Caco-2 (cell line): Measurements from ENCODE around the gene PLEKHH2. TPM values are rescaled to one million over a fixed set of nuclear protein-coding genes. Genes with fewer than 3 reads are reported as not detected.
A peak's percentile ranks its signal among the peaks of the same experiment; 100 is the strongest.
"Not testable (repeated sequence)": the region's sequence is repeated elsewhere in the genome, so short reads cannot be mapped to it uniquely, and the experiment has no call there.

Source experiments
- BruUV-seq: library from RNA; stranded (reverse); fragments of 400-500 nt; replicated peaks from 2 replicates; lab custom pipeline; 2021; lab: Mats Ljungman, UMichigan
- CTCF ChIA-PET: fragments of 300-600 bp; sonication (Branson Sonifier 250); formaldehyde crosslinking; loops from one replicate; lab custom pipeline; 2022; ENCODE audit warnings: antibody characterized with exemption; lab: Charles Lee
- POLR2A ChIA-PET: fragments of 300-600 bp; sonication (Branson Sonifier 250); formaldehyde crosslinking; loops from one replicate; lab custom pipeline; 2022; ENCODE audit warnings: antibody characterized with exemption; lab: Charles Lee
- DNase-seq, 2 experiments: peaks; one replicate each; pipeline versions ENCODE4 v3.0.0 to v3.0.0-alpha.2; 2020 to 2022
- H3K27me3 ChIP-seq: replicated peaks from 2 replicates; pipeline ENCODE4 v1.6.0; 2011; ENCODE audit warnings: low read length; ENCODE audit not compliant: control insufficient read depth, insufficient read depth
- H3K36me3 ChIP-seq: 2 replicates; pipeline ENCODE4 v1.5.1; 2011; ENCODE audit warnings: low read length; ENCODE audit not compliant: control insufficient read depth, insufficient read depth
- H3K4me1 ChIP-seq: fragments of 250-450 bp; sonication (Bioruptor Pico); 2 replicates; pipeline ENCODE4 v1.5.1; 2020; ENCODE audit warnings: mild to moderate bottlenecking
- H3K4me3 ChIP-seq: 2 replicates; pipeline ENCODE4 v1.5.1; 2011; ENCODE audit warnings: low read depth, mild to moderate bottlenecking, control low read depth, low read length
- H3K9me3 ChIP-seq: fragments of 250-450 bp; sonication (Bioruptor Pico); 2 replicates; pipeline ENCODE4 v1.5.1; 2020; ENCODE audit warnings: mild to moderate bottlenecking, moderate library complexity
- H3K27ac Mint-ChIP-seq: one replicate; pipeline ENCODE4 v1.8.0; 2022; ENCODE audit warnings: mixed read lengths; ENCODE audit not compliant: unreplicated experiment
- H3K27me3 Mint-ChIP-seq: one replicate; pipeline ENCODE4 v1.8.0; 2022; ENCODE audit warnings: mixed read lengths; ENCODE audit not compliant: insufficient read depth, unreplicated experiment
- H3K36me3 Mint-ChIP-seq: one replicate; pipeline ENCODE4 v1.8.0; 2022; ENCODE audit warnings: mild to moderate bottlenecking, mixed read lengths; ENCODE audit not compliant: insufficient read depth, unreplicated experiment
- H3K4me1 Mint-ChIP-seq: one replicate; pipeline ENCODE4 v1.8.0; 2022; ENCODE audit warnings: low read depth, mixed read lengths; ENCODE audit not compliant: unreplicated experiment
- H3K4me3 Mint-ChIP-seq: one replicate; pipeline ENCODE4 v1.8.0; 2022; ENCODE audit warnings: mild to moderate bottlenecking, moderate library complexity, mixed read lengths; ENCODE audit not compliant: unreplicated experiment
- H3K9me3 Mint-ChIP-seq: one replicate; pipeline ENCODE4 v1.8.0; 2022; ENCODE audit warnings: mixed read lengths; ENCODE audit not compliant: unreplicated experiment
- CTCF ChIP-seq, 2 experiments: fragments of 200-600 bp in 1 of 2; IDR thresholded peaks; 1 replicate in 1 of 2; 2 replicates in 1 of 2; pipeline versions ENCODE4 v1.5.1 to v1.8.0; 2011 to 2022; ENCODE audit warnings: antibody characterized with exemption in 1 of 2, control low read depth in 1 of 2, inconsistent platforms in 1 of 2, low read depth in 1 of 2, low read length in 1 of 2, mild to moderate bottlenecking in 1 of 2, moderate library complexity in 1 of 2; ENCODE audit not compliant: insufficient read depth in 1 of 2, severe bottlenecking in 1 of 2, unreplicated experiment in 1 of 2
- intact Hi-C: fragments of 100-400 bp; cut with micrococcal nuclease; formaldehyde crosslinking; loops from one replicate; pipeline ENCODE4 v1.10.0; 2022; ENCODE audit not compliant: unreplicated experiment
- total RNA-seq: library from RNA; stranded (reverse); gene quantifications from 2 replicates; pipeline ENCODE4 v1.2.3, GENCODE V29; 2022

PLEKHH2 gene
- total RNA-seq, 1 experiment from 2014 or later: 1.5 TPM

- H3K4me1 ChIP-seq: no peaks in the 10 kb centered on the region
- H3K36me3 ChIP-seq: no peaks in the 10 kb centered on the region
- no peaks in the 10 kb centered on the region for H3K9me3 Mint-ChIP-seq
- intact Hi-C loops: no loop called here
- no peaks in the 10 kb centered on the region for H3K36me3 Mint-ChIP-seq
- H3K4me3 ChIP-seq: peak overlapping the region; percentile 36
- no peaks in the 10 kb centered on the region for H3K4me1 Mint-ChIP-seq
- TSS peak; percentile 27 for BruUV-seq
- DNase-seq: no peak
- TF ChIP-seq CTCF (IDR thresholded peaks at IDR 0.05; ENCODE audit: insufficient read depth in 1 of 2, low read depth in 1 of 2, low read length in 1 of 2, severe bottlenecking in 1 of 2, unreplicated experiment in 1 of 2): no peak
- CTCF ChIA-PET: no interaction called here
- H3K27me3 Mint-ChIP-seq: peaks cover 6% of the 10 kb centered on the region
- H3K27me3 ChIP-seq: no peaks in the 10 kb centered on the region
- no peaks in the 10 kb centered on the region for H3K9me3 ChIP-seq
- H3K27ac Mint-ChIP-seq: no peak overlapping the region
- peak overlapping the region; percentile 25 for H3K4me3 Mint-ChIP-seq
- POLR2A ChIA-PET: no interaction called here
These were observed 38.7 kb downstream of the PLEKHH2 start for GRCh38 chr2:43675646-43676321.

GRCh38 chr2:43676322-43677050 is 39.4 kb downstream of the PLEKHH2 start, which contains the start of gene C1GALT1C1L:
C1GALT1C1L (minus strand) TSS chr2:43676429; CDS start chr2:43676322, 107 bp downstream.
- DNase-seq: peak; percentile 57 to 60
- intact Hi-C loops: no loop called here
- Mint-ChIP-seq H3K4me1 (no peaks in the 10 kb centered on the region), H3K9me3 (no peaks in the 10 kb centered on the region), H3K27ac (no peak within 1 kb of the TSS), H3K4me3 (peak within 1 kb of the TSS; percentile 25), H3K27me3 (peaks cover 8% of the 10 kb centered on the region), H3K36me3 (no peaks in the 10 kb centered on the region)
- CTCF ChIA-PET: no interaction called here
- H3K27me3 ChIP-seq: no peaks in the 10 kb centered on the region
- TF ChIP-seq CTCF (IDR thresholded peaks at IDR 0.05; ENCODE audit: insufficient read depth in 1 of 2, low read depth in 1 of 2, low read length in 1 of 2, severe bottlenecking in 1 of 2, unreplicated experiment in 1 of 2): no peak
- no peaks in the 10 kb centered on the region for H3K9me3 ChIP-seq
- no peaks in the 10 kb centered on the region for H3K36me3 ChIP-seq
- POLR2A ChIA-PET: no interaction called here
- no peaks in the 10 kb centered on the region for H3K4me1 ChIP-seq
- peak within 1 kb of the TSS; percentile 36 for H3K4me3 ChIP-seq
- BruUV-seq: no TSS peak

GRCh38 chr2:43677783-43678182 is 40.7 kb downstream of the PLEKHH2 start:
- H3K27ac Mint-ChIP-seq, POLR2A ChIA-PET, H3K9me3 Mint-ChIP-seq, intact Hi-C loops, CTCF ChIA-PET, H3K27me3 Mint-ChIP-seq, H3K36me3 Mint-ChIP-seq, H3K4me1 Mint-ChIP-seq, H3K4me3 Mint-ChIP-seq, DNase-seq, H3K4me3 ChIP-seq, H3K9me3 ChIP-seq, H3K4me1 ChIP-seq, BruUV-seq, H3K36me3 ChIP-seq, H3K27me3 ChIP-seq: not testable (repeated sequence)
